Transverse colon (tissue), 4 donors: Measurements from ENCODE around the gene LRFN2. TPM values are rescaled to one million over a fixed set of nuclear protein-coding genes. Genes with fewer than 3 reads are reported as not detected.

Experiments
- DNase-seq: peaks from one replicate; pipeline ENCODE4 v3.0.0-alpha.2; 2019
- H3K27ac ChIP-seq, 4 donors: fragments of 200-600 bp; sonication (generic); 2 replicates each; pipeline ENCODE4 v1.5.1; 2016 to 2018; ENCODE audit warnings: inconsistent platforms in 4 of 4
- H3K27me3 ChIP-seq: fragments of 200-600 bp; sonication (generic); 2 replicates; pipeline ENCODE4 v1.5.1; 2017; ENCODE audit warnings: inconsistent platforms
- H3K36me3 ChIP-seq, 4 donors: fragments of 200-600 bp; sonication (generic); 2 replicates each; pipeline ENCODE4 v1.5.1; 2017 to 2019; ENCODE audit warnings: inconsistent platforms in 4 of 4
- H3K4me1 ChIP-seq, 4 donors: fragments of 200-600 bp; sonication (generic); 2 replicates each; pipeline ENCODE4 v1.5.1; 2017 to 2020; ENCODE audit warnings: inconsistent platforms in 4 of 4
- H3K4me3 ChIP-seq, 4 donors: fragments of 200-600 bp; sonication (generic); 1 replicate in 1 of 4; 2 replicates in 3 of 4; pipeline versions ENCODE4 v1.5.1 to v1.6.1; 2017 to 2019; ENCODE audit warnings: inconsistent platforms in 4 of 4
- H3K9me3 ChIP-seq, 2 donors: fragments of 200-600 bp; sonication (generic); 2 replicates each; pipeline ENCODE4 v1.5.1; 2017 to 2019; ENCODE audit warnings: inconsistent platforms in 2 of 2
- EP300 ChIP-seq: sonication (generic); formaldehyde crosslinking; IDR thresholded peaks from one replicate; pipeline ENCODE4 v1.6.1; 2017; ENCODE audit warnings: antibody characterized with exemption, low read depth
- POLR2A ChIP-seq: fragments of 450-650 bp; IDR thresholded peaks from one replicate; pipeline ENCODE4 v1.6.1; 2016; ENCODE audit warnings: antibody characterized with exemption, mild to moderate bottlenecking, moderate library complexity
- POLR2AphosphoS5 ChIP-seq, 3 donors: sonication (generic); formaldehyde crosslinking; IDR thresholded peaks; one replicate each; pipeline ENCODE4 v1.6.1; 2016; ENCODE audit warnings: antibody characterized with exemption in 3 of 3
- WGBS, 2 donors: methylation state at CpG; one replicate each; pipeline ENCODE4 v1.1.5; 2018; ENCODE audit warnings: low coverage in 1 of 2; 5-methylcytosine and 5-hydroxymethylcytosine counted together
- in situ Hi-C, 4 donors: fragments of 200-750 bp; cut with MboI; loops; one replicate each; pipeline versions ENCODE4 v1.15.0 to v1.15.1; 2017; ENCODE audit warnings: low sequenced_read_pairs in 3 of 4, low pct_ligation_motif_present in 1 of 4, low pct_unique_long_range_greater_than_20kb in 1 of 4
- intact Hi-C: fragments of 100-400 bp; cut with DNase I; formaldehyde crosslinking; loops from one replicate; pipeline ENCODE4 v1.15.1; 2023; ENCODE audit warnings: low total_unique reads
- total RNA-seq, 4 donors: library from RNA; depleted of rRNA; stranded (reverse); fragments of >200 nt; gene quantifications; one replicate each; pipeline ENCODE4 v1.1.0, GENCODE V29; 2016
- TF ChIP-seq, protein P1 (sequence below), 5 experiments: fragments of 200-600 bp in 3 of 5; fragments of 450-650 bp in 2 of 5; sonication (generic) in 3 of 5; IDR thresholded peaks; 1 replicate in 2 of 5; 2 replicates in 3 of 5; pipeline ENCODE4 v1.5.1; 2016 to 2017; ENCODE audit warnings: antibody characterized with exemption in 5 of 5, inconsistent platforms in 3 of 5, mild to moderate bottlenecking in 2 of 5, moderate library complexity in 1 of 5

LRFN2 gene
- total RNA-seq, 4 donors from 2014 or later, result 0.40 to 0.41 TPM; not detected in 2

DNA sequence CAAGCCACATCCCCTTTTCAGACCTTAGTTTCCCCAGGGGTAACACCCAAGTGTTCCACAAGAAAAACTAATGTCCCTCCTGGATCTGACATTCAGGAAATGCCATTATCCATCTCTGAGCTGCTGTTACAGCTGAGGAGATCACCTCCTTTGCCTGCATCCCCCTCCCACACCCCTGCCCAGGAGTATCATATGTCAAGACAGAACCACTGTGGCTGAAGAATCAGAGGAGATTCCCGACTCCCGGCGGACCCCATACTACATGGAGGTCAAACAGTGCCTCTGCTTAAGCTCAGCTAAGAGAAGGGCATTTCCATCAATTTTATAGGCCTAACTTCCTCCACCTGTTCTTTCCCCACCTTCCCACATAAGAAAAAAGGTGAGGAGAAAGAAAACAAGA, 36.8 kb upstream of the LRFN2 start:
- WGBS, 2 donors, result 86% methylated on average over 3 of the region's 3 CpGs; no CpG with 5 or more reads in 1 of the 2 donors
- DNase-seq, result no peak

DNA sequence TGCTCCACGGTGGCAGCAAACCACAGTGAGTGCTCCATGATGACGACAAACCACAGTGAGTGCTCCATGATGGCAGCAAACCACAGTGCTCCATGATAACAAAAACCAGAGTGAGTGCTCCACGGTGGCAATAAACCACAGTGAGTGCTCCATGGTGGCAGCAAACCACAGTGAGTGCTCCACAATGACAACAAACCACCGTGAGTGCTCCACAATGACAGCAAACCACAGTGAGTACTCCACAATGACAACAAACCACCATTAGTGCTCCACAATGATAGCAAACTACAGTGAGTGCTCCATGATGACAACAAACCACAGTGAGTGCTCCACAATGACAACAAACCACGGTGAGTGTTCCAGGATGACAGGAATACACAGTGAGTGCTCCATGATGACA, 36.0 kb upstream of the LRFN2 start:
- Histone ChIP-seq H3K4me3 (no peak overlapping the region), H3K27me3 (peaks cover 6% of the 10 kb centered on the region), H3K27ac (no peak overlapping the region), H3K36me3 (no peaks in the 10 kb centered on the region), H3K4me1 (no peaks in the 10 kb centered on the region), H3K9me3 (no peaks in the 10 kb centered on the region)
- TF ChIP-seq, protein P1, sequence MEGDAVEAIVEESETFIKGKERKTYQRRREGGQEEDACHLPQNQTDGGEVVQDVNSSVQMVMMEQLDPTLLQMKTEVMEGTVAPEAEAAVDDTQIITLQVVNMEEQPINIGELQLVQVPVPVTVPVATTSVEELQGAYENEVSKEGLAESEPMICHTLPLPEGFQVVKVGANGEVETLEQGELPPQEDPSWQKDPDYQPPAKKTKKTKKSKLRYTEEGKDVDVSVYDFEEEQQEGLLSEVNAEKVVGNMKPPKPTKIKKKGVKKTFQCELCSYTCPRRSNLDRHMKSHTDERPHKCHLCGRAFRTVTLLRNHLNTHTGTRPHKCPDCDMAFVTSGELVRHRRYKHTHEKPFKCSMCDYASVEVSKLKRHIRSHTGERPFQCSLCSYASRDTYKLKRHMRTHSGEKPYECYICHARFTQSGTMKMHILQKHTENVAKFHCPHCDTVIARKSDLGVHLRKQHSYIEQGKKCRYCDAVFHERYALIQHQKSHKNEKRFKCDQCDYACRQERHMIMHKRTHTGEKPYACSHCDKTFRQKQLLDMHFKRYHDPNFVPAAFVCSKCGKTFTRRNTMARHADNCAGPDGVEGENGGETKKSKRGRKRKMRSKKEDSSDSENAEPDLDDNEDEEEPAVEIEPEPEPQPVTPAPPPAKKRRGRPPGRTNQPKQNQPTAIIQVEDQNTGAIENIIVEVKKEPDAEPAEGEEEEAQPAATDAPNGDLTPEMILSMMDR (IDR thresholded peaks at IDR 0.05), result no peak
- TF ChIP-seq POLR2A (no peak), EP300 (no peak), POLR2AphosphoS5 (IDR thresholded peaks at IDR 0.05) (no peak)
- intact Hi-C loops, result no loop called here
- no peak for DNase-seq
- 33 to 68% methylated on average over 1 to 5 of the region's 5 CpGs for WGBS, 2 donors
- in situ Hi-C loops, result no loop called here

More for the DNA sequence above, 36.8 kb upstream of the LRFN2 start:
- Histone ChIP-seq H3K27ac (no peak overlapping the region), H3K4me1 (no peaks in the 10 kb centered on the region), H3K4me3 (no peak overlapping the region), H3K36me3 (no peaks in the 10 kb centered on the region), H3K9me3 (no peaks in the 10 kb centered on the region), H3K27me3 (peaks cover 2% of the 10 kb centered on the region)
- intact Hi-C loops (no loop called here), in situ Hi-C loops (no loop called here)
- TF ChIP-seq EP300, result no peak
- TF ChIP-seq POLR2AphosphoS5 (IDR thresholded peaks at IDR 0.05), result no peak
- no peak for TF ChIP-seq POLR2A
- TF ChIP-seq, protein P1 (IDR thresholded peaks at IDR 0.05), result no peak

DNA sequence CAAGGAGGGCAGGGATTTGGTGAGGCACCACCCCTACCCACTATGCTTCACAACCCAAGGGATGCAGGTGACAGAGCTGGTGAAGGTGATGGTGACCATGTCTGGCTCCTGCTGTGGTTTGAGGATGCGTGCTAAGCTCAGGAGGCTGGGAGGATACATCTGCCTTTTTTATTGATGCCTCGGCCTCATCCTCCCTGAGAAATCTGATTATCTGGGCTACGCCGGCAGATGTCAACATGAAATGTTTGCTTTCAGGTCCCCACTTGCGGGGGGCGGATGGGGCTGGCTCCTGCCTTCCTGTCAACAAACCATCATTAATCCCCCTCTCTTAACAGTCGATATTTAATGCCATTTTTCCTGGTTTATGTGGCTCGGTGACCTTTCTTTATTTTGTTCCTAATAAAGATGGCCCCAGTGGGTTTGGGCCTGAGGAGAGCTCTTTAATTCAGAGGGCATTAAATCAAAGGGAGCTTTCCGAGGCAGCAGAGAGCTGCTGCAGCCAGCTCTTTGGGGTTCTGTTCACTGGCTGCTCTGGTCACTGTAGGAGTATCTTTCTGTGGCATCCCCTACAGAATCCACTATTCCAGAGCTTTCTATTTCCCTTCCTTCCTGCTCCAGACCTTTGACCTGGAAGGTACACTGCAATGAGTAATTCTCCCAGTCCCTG, 33.5 kb upstream of the LRFN2 start:
- Histone ChIP-seq H3K4me3 (no peak overlapping the region), H3K36me3 (no peaks in the 10 kb centered on the region), H3K9me3 (peaks cover 0 to 4% of the 10 kb centered on the region in 2 donors), H3K27ac (no peak overlapping the region), H3K27me3 (peaks cover 25% of the 10 kb centered on the region), H3K4me1 (no peaks in the 10 kb centered on the region)
- TF ChIP-seq POLR2A (no peak), EP300 (no peak), POLR2AphosphoS5 (IDR thresholded peaks at IDR 0.05) (no peak)
- TF ChIP-seq, protein P1 (IDR thresholded peaks at IDR 0.05), result no peak
- in situ Hi-C loops (no loop called here), intact Hi-C loops (no loop called here)
- 72 to 74% methylated on average over 8 to 9 of the region's 9 CpGs for WGBS, 2 donors
- no peak for DNase-seq

DNA sequence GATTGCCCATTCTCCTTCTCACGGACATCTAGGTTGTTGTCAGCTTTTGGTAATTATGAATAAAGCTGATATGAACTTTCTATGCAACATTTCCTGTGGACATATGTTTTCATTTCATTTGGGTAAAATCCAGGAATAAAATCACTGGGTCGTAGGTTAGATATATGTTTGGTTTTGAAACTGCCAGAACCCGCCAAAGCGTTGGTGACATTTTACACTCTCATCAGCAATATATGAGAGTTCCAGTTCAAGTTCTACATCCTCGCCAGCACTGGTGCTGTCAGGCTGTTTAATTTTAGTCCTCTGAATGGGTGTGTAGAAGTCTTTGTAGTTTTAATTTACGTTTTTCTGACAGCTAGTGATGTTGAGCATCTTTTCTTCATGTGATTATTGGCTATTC, 27.5 kb upstream of the LRFN2 start:
- intact Hi-C loops, result no loop called here
- no peak overlapping the region for H3K27ac ChIP-seq
- in situ Hi-C loops, result no loop called here
- TF ChIP-seq, protein P1 (IDR thresholded peaks at IDR 0.05), result no peak
- TF ChIP-seq POLR2AphosphoS5 (IDR thresholded peaks at IDR 0.05) (no peak), POLR2A (no peak), EP300 (no peak)
- DNase-seq, result no peak
- H3K36me3 ChIP-seq, result no peaks in the 10 kb centered on the region
- peaks cover 62% of the 10 kb centered on the region for H3K27me3 ChIP-seq
- no peaks in the 10 kb centered on the region for H3K4me1 ChIP-seq
- no peak overlapping the region for H3K4me3 ChIP-seq
- 38 to 46% methylated on average over 6 of the region's 6 CpGs for WGBS, 2 donors
- H3K9me3 ChIP-seq, result peaks cover 0 to 4% of the 10 kb centered on the region in 2 donors
